HEK293 (cell line): Measurements from ENCODE around the gene KLK5.

ENCODE experiments used
- CTCF ChIA-PET: fragments of 350-600 bp; formaldehyde crosslinking; extraction: SDS; loops from one replicate; lab custom pipeline; 2021; ENCODE audit warnings: antibody characterized with exemption; lab: Yijun Ruan, JAX
- POLR2A ChIA-PET: fragments of 300-600 bp; formaldehyde crosslinking; extraction: SDS; loops from one replicate; lab custom pipeline; 2020; ENCODE audit warnings: antibody characterized with exemption, inconsistent platforms; lab: Yijun Ruan, JAX
- H3K27ac ChIP-seq: fragments of 200-500 bp; sonication (Bioruptor generic); 2 replicates; pipeline ENCODE4 v1.5.1; 2014; ENCODE audit warnings: low read depth, low read length, control low read depth, inconsistent platforms; ENCODE audit errors: extremely low read depth
- H3K36me3 ChIP-seq, 2 experiments: fragments of 200-500 bp in 1 of 2; sonication (Bioruptor generic) in 1 of 2; 1 replicate in 1 of 2; 2 replicates in 1 of 2; pipeline ENCODE4 v1.5.1; 2014 to 2017; ENCODE audit warnings: inconsistent platforms in 2 of 2, low read length in 2 of 2; ENCODE audit not compliant: control insufficient read depth in 2 of 2, insufficient read depth in 1 of 2
- H3K4me1 ChIP-seq: fragments of 200-500 bp; sonication (Bioruptor generic); 2 replicates; pipeline ENCODE4 v1.5.1; 2014; ENCODE audit warnings: mild to moderate bottlenecking, low read length, inconsistent platforms; ENCODE audit not compliant: control insufficient read depth, insufficient read depth
- H3K4me3 ChIP-seq: 2 replicates; pipeline ENCODE4 v1.5.1; 2011; ENCODE audit warnings: low read depth, mild to moderate bottlenecking, control low read depth, low read length, moderate library complexity
- H3K9me3 ChIP-seq: fragments of 200-500 bp; sonication (Bioruptor generic); 2 replicates; pipeline ENCODE4 v1.5.1; 2014; ENCODE audit warnings: low read depth, low read length, inconsistent platforms; ENCODE audit not compliant: control insufficient read depth, insufficient read depth
- GLIS2 ChIP-seq: fragments of 450-650 bp; formaldehyde crosslinking; IDR thresholded peaks from 2 replicates; pipeline ENCODE4 v1.5.1; 2016; ENCODE audit warnings: missing biosample characterization, missing genetic modification characterization
- HOXA7 ChIP-seq: sonication (generic); formaldehyde crosslinking; IDR thresholded peaks from 2 replicates; pipeline ENCODE4 v1.8.1; 2022; ENCODE audit warnings: missing genetic modification reagents, borderline replicate concordance
- KLF16 ChIP-seq: fragments of 450-650 bp; formaldehyde crosslinking; IDR thresholded peaks from 2 replicates; pipeline ENCODE4 v1.5.1; 2017; ENCODE audit warnings: missing biosample characterization, missing genetic modification characterization
- MZF1 ChIP-seq: fragments of 450-650 bp; formaldehyde crosslinking; IDR thresholded peaks from 2 replicates; pipeline ENCODE4 v1.5.1; 2017; ENCODE audit warnings: missing biosample characterization, missing genetic modification characterization, borderline replicate concordance
- OSR2 ChIP-seq: fragments of 450-650 bp; formaldehyde crosslinking; IDR thresholded peaks from 2 replicates; pipeline ENCODE4 v1.5.1; 2016; ENCODE audit warnings: missing biosample characterization, missing genetic modification characterization
- TCF7L2 ChIP-seq: IDR thresholded peaks from 2 replicates; pipeline ENCODE4 v1.6.1; 2011; ENCODE audit warnings: low read depth, mild to moderate bottlenecking, inconsistent platforms, low read length, moderate library complexity, borderline replicate concordance
- ZNF10 ChIP-seq: fragments of 450-650 bp; formaldehyde crosslinking; IDR thresholded peaks from 2 replicates; pipeline ENCODE4 v1.5.1; 2017; ENCODE audit warnings: missing biosample characterization, missing genetic modification characterization
- ZNF112 ChIP-seq: fragments of 450-650 bp; formaldehyde crosslinking; IDR thresholded peaks from 2 replicates; pipeline ENCODE4 v1.5.0; 2017; ENCODE audit warnings: missing biosample characterization, missing genetic modification characterization
- ZNF175 ChIP-seq: fragments of 450-650 bp; formaldehyde crosslinking; IDR thresholded peaks from 2 replicates; pipeline ENCODE4 v1.5.1; 2016; ENCODE audit warnings: missing biosample characterization, missing genetic modification characterization
- ZNF202 ChIP-seq: fragments of 450-650 bp; formaldehyde crosslinking; IDR thresholded peaks from 2 replicates; pipeline ENCODE4 v1.5.1; 2016; ENCODE audit warnings: missing biosample characterization, missing genetic modification characterization, borderline replicate concordance
- ZNF23 ChIP-seq: fragments of 450-650 bp; formaldehyde crosslinking; IDR thresholded peaks from 2 replicates; pipeline ENCODE4 v1.5.1; 2016; ENCODE audit warnings: missing biosample characterization, missing genetic modification characterization, borderline replicate concordance
- ZNF324 ChIP-seq: fragments of 450-650 bp; formaldehyde crosslinking; IDR thresholded peaks from 2 replicates; pipeline ENCODE4 v1.5.1; 2016; ENCODE audit warnings: missing biosample characterization, missing genetic modification characterization
- ZNF354C ChIP-seq: fragments of 450-650 bp; formaldehyde crosslinking; IDR thresholded peaks from 2 replicates; pipeline ENCODE4 v1.5.1; 2016; ENCODE audit warnings: missing biosample characterization, missing genetic modification characterization, low read depth, borderline replicate concordance
- ZNF366 ChIP-seq: fragments of 450-650 bp; formaldehyde crosslinking; conservative IDR thresholded peaks from 2 replicates; pipeline ENCODE4 v1.5.1; 2016; ENCODE audit warnings: missing biosample characterization, missing genetic modification characterization
- ZNF514 ChIP-seq: fragments of 450-650 bp; formaldehyde crosslinking; IDR thresholded peaks from 2 replicates; pipeline ENCODE4 v1.5.1; 2016; ENCODE audit warnings: missing biosample characterization, missing genetic modification characterization
- ZNF585B ChIP-seq: fragments of 450-650 bp; formaldehyde crosslinking; IDR thresholded peaks from 2 replicates; pipeline ENCODE4 v1.5.1; 2016; ENCODE audit warnings: missing biosample characterization, missing genetic modification characterization
- ZNF600 ChIP-seq: fragments of 450-650 bp; formaldehyde crosslinking; IDR thresholded peaks from 2 replicates; pipeline ENCODE4 v1.5.1; 2016; ENCODE audit warnings: missing biosample characterization, missing genetic modification characterization
- ZNF610 ChIP-seq: fragments of 450-650 bp; formaldehyde crosslinking; IDR thresholded peaks from 2 replicates; pipeline ENCODE4 v1.5.1; 2016; ENCODE audit warnings: missing biosample characterization, missing genetic modification characterization, borderline replicate concordance
- ZNF777 ChIP-seq: fragments of 450-650 bp; formaldehyde crosslinking; IDR thresholded peaks from 2 replicates; pipeline ENCODE4 v1.5.1; 2017; ENCODE audit warnings: missing biosample characterization, missing genetic modification characterization, borderline replicate concordance
- ZNF830 ChIP-seq: fragments of 450-650 bp; IDR thresholded peaks from 2 replicates; pipeline ENCODE4 v1.5.0; 2018; ENCODE audit warnings: missing biosample characterization, missing genetic modification characterization, low read depth, mild to moderate bottlenecking, moderate library complexity
- ZNF837 ChIP-seq: fragments of 450-650 bp; formaldehyde crosslinking; IDR thresholded peaks from 2 replicates; pipeline ENCODE4 v1.5.1; 2016; ENCODE audit warnings: missing biosample characterization, missing genetic modification characterization
- TF ChIP-seq, protein P1 (sequence below): fragments of 450-650 bp; formaldehyde crosslinking; IDR thresholded peaks from 2 replicates; pipeline ENCODE4 v1.5.0; 2017; ENCODE audit warnings: missing biosample characterization, missing genetic modification characterization, borderline replicate concordance
- TF ChIP-seq, protein P2 (sequence below): sonication (generic); formaldehyde crosslinking; IDR thresholded peaks from 2 replicates; pipeline ENCODE4 v1.8.1; 2022; ENCODE audit warnings: mild to moderate bottlenecking, moderate library complexity, missing genetic modification reagents
- TF ChIP-seq, protein P3 (sequence below): fragments of 450-650 bp; formaldehyde crosslinking; IDR thresholded peaks from 2 replicates; pipeline ENCODE4 v1.5.1; 2017; ENCODE audit warnings: missing biosample characterization, missing genetic modification characterization
- TF ChIP-seq, protein P4 (sequence below): fragments of 450-650 bp; formaldehyde crosslinking; IDR thresholded peaks from 2 replicates; pipeline ENCODE4 v1.5.1; 2016; ENCODE audit warnings: missing biosample characterization, missing genetic modification characterization
- TF ChIP-seq, protein P5 (sequence below): fragments of 450-650 bp; formaldehyde crosslinking; IDR thresholded peaks from 2 replicates; pipeline ENCODE4 v1.5.1; 2016; ENCODE audit warnings: missing biosample characterization, missing genetic modification characterization

The KLK5 gene

DNA sequence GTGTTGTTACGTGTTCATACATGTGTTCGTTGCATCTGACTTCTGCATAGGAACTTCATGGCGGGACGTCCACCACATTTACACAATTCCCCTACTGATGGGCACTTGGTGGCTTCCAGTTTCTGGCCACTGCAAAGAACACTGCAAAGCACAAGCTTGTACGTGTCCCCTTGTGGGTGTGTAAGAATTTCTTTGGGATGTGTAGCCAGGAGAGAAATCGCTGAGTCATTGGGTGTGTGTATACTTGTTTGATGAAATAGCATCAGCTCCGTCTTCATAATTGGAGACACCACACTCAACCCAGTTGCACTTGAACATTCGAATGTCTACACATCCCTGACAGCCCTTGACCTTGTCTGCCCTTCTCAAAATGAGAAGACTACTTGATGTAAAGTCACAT is 19.2 kb downstream of the KLK5 start:
- H3K27ac ChIP-seq, result no peak overlapping the region
- CTCF ChIA-PET, result interaction anchor here (0.9 to 4.3 kb wide), 6 partner anchors 12 to 226 kb away, joined by 3 to 33 read pairs (median 4); no protein-coding TSS in a partner anchor
- TF ChIP-seq ZNF10 (tag by site-specific recombination), result no peak
- no peak for TF ChIP-seq ZNF112 (tag by site-specific recombination)
- TF ChIP-seq MZF1 (tag by site-specific recombination), result no peak
- TF ChIP-seq, protein P1, sequence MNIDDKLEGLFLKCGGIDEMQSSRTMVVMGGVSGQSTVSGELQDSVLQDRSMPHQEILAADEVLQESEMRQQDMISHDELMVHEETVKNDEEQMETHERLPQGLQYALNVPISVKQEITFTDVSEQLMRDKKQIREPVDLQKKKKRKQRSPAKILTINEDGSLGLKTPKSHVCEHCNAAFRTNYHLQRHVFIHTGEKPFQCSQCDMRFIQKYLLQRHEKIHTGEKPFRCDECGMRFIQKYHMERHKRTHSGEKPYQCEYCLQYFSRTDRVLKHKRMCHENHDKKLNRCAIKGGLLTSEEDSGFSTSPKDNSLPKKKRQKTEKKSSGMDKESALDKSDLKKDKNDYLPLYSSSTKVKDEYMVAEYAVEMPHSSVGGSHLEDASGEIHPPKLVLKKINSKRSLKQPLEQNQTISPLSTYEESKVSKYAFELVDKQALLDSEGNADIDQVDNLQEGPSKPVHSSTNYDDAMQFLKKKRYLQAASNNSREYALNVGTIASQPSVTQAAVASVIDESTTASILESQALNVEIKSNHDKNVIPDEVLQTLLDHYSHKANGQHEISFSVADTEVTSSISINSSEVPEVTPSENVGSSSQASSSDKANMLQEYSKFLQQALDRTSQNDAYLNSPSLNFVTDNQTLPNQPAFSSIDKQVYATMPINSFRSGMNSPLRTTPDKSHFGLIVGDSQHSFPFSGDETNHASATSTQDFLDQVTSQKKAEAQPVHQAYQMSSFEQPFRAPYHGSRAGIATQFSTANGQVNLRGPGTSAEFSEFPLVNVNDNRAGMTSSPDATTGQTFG, result no peak
- no peak for TF ChIP-seq ZNF514 (tag by site-specific recombination)
- TF ChIP-seq TCF7L2, result no peak
- TF ChIP-seq ZNF585B (tag by site-specific recombination), result no peak
- TF ChIP-seq HOXA7, result no peak
- TF ChIP-seq, protein P2, sequence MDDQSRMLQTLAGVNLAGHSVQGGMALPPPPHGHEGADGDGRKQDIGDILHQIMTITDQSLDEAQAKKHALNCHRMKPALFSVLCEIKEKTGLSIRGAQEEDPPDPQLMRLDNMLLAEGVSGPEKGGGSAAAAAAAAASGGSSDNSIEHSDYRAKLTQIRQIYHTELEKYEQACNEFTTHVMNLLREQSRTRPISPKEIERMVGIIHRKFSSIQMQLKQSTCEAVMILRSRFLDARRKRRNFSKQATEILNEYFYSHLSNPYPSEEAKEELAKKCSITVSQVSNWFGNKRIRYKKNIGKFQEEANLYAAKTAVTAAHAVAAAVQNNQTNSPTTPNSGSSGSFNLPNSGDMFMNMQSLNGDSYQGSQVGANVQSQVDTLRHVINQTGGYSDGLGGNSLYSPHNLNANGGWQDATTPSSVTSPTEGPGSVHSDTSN (CRISPR knock-in tag), result no peak
- no peak for TF ChIP-seq ZNF600 (tag by site-specific recombination)
- no peak for TF ChIP-seq ZNF610 (tag by site-specific recombination)
- TF ChIP-seq ZNF202, result no peak
- TF ChIP-seq, protein P3, sequence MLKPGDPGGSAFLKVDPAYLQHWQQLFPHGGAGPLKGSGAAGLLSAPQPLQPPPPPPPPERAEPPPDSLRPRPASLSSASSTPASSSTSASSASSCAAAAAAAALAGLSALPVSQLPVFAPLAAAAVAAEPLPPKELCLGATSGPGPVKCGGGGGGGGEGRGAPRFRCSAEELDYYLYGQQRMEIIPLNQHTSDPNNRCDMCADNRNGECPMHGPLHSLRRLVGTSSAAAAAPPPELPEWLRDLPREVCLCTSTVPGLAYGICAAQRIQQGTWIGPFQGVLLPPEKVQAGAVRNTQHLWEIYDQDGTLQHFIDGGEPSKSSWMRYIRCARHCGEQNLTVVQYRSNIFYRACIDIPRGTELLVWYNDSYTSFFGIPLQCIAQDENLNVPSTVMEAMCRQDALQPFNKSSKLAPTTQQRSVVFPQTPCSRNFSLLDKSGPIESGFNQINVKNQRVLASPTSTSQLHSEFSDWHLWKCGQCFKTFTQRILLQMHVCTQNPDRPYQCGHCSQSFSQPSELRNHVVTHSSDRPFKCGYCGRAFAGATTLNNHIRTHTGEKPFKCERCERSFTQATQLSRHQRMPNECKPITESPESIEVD (tag by site-specific recombination), result no peak
- no peak for TF ChIP-seq KLF16 (tag by site-specific recombination)
- TF ChIP-seq, protein P4, sequence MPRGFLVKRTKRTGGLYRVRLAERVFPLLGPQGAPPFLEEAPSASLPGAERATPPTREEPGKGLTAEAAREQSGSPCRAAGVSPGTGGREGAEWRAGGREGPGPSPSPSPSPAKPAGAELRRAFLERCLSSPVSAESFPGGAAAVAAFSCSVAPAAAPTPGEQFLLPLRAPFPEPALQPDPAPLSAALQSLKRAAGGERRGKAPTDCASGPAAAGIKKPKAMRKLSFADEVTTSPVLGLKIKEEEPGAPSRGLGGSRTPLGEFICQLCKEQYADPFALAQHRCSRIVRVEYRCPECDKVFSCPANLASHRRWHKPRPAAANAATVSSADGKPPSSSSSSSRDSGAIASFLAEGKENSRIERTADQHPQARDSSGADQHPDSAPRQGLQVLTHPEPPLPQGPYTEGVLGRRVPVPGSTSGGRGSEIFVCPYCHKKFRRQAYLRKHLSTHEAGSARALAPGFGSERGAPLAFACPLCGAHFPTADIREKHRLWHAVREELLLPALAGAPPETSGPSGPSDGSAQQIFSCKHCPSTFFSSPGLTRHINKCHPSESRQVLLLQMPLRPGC (tag by site-specific recombination), result no peak
- H3K9me3 ChIP-seq, result no peaks in the 10 kb centered on the region
- POLR2A ChIA-PET, result interaction anchor here (0.6 kb wide), 1 partner anchor 21 kb away, joined by 4 read pairs; no protein-coding TSS in a partner anchor
- H3K4me3 ChIP-seq, result no peak overlapping the region
- H3K36me3 ChIP-seq, result no peaks in the 10 kb centered on the region
- no peaks in the 10 kb centered on the region for H3K4me1 ChIP-seq

DNA sequence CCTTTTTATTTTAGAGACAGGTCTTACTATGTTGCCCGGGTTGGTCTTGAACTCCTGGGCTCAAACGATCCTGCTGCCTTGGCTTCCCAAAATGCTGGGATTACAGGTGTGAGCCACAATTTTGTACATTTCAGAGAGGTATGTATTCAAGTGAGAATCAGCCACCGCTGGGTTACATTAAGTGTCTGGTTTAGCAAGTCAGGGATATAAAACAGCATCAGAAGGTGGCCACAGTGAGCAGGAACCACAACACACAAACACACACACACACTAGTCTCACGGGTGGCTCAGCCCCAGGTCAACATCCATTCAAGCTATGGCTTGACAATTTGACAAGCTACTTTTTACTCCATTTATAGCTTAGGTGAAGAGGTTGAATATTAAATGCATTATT is 20.2 kb downstream of the KLK5 start:
- CTCF ChIA-PET, result interaction anchor here (0.6 to 4.3 kb wide), 4 partner anchors 11 to 162 kb away, joined by 3 to 33 read pairs (median 5); no protein-coding TSS in a partner anchor
- H3K27ac ChIP-seq, result no peak overlapping the region
- no peaks in the 10 kb centered on the region for H3K4me1 ChIP-seq
- H3K9me3 ChIP-seq, result no peaks in the 10 kb centered on the region
- no peak overlapping the region for H3K4me3 ChIP-seq
- no peak for TF ChIP-seq OSR2 (tag by site-specific recombination)
- no peak for TF ChIP-seq ZNF324
- TF ChIP-seq ZNF777 (tag by site-specific recombination), result no peak
- TF ChIP-seq ZNF23 (tag by site-specific recombination), result no peak
- TF ChIP-seq GLIS2 (tag by site-specific recombination), result no peak
- TF ChIP-seq, protein P5, sequence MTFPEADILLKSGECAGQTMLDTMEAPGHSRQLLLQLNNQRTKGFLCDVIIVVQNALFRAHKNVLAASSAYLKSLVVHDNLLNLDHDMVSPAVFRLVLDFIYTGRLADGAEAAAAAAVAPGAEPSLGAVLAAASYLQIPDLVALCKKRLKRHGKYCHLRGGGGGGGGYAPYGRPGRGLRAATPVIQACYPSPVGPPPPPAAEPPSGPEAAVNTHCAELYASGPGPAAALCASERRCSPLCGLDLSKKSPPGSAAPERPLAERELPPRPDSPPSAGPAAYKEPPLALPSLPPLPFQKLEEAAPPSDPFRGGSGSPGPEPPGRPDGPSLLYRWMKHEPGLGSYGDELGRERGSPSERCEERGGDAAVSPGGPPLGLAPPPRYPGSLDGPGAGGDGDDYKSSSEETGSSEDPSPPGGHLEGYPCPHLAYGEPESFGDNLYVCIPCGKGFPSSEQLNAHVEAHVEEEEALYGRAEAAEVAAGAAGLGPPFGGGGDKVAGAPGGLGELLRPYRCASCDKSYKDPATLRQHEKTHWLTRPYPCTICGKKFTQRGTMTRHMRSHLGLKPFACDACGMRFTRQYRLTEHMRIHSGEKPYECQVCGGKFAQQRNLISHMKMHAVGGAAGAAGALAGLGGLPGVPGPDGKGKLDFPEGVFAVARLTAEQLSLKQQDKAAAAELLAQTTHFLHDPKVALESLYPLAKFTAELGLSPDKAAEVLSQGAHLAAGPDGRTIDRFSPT (tag by site-specific recombination), result no peak
- TF ChIP-seq ZNF837, result no peak
- no peak for TF ChIP-seq ZNF354C
- TF ChIP-seq ZNF366, result no peak
- TF ChIP-seq ZNF830 (tag by site-specific recombination), result no peak
- no peak for TF ChIP-seq ZNF175
- no peaks in the 10 kb centered on the region for H3K36me3 ChIP-seq
- POLR2A ChIA-PET, result no interaction called here
